Measurements from ENCODE around the gene MAPK6.

GRCh38 chr15:51973220-51973619 lies 45.8 kb upstream of the MAPK6 start:
- TF ChIP-seq, protein P1, sequence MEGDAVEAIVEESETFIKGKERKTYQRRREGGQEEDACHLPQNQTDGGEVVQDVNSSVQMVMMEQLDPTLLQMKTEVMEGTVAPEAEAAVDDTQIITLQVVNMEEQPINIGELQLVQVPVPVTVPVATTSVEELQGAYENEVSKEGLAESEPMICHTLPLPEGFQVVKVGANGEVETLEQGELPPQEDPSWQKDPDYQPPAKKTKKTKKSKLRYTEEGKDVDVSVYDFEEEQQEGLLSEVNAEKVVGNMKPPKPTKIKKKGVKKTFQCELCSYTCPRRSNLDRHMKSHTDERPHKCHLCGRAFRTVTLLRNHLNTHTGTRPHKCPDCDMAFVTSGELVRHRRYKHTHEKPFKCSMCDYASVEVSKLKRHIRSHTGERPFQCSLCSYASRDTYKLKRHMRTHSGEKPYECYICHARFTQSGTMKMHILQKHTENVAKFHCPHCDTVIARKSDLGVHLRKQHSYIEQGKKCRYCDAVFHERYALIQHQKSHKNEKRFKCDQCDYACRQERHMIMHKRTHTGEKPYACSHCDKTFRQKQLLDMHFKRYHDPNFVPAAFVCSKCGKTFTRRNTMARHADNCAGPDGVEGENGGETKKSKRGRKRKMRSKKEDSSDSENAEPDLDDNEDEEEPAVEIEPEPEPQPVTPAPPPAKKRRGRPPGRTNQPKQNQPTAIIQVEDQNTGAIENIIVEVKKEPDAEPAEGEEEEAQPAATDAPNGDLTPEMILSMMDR (IDR thresholded peaks at IDR 0.05): no peak
- TF ChIP-seq EZH2 (IDR thresholded peaks at IDR 0.05; ENCODE audit: borderline replicate concordance, insufficient read depth, low read depth, low read length, poor library complexity, severe bottlenecking): no peak
